ENCODE data around the gene PTGES2.

GRCh38 chr9:128169925-128170324, 42.4 kb upstream of the PTGES2 start:
- TF ChIP-seq POLR2AphosphoS5 (IDR thresholded peaks at IDR 0.05): no peak
- TF ChIP-seq CTCF (IDR thresholded peaks at IDR 0.05): no peak
- TF ChIP-seq POLR2A (IDR thresholded peaks at IDR 0.05): no peak
- TF ChIP-seq EP300 (IDR thresholded peaks at IDR 0.05): no peak

Data from upper lobe of left lung (tissue), 4 donors.